ENCODE measurements around the gene PLCL1.

Gene PLCL1

GRCh38 chr2:197946562-197946961 is 142.2 kb downstream of the PLCL1 start:
- DNase-seq (ENCODE audit: low read depth), result peak; percentile 47
- H3K4me3 ChIP-seq (ENCODE audit: control insufficient read depth, low read depth, low read length), result no peak overlapping the region
- no peak for TF ChIP-seq CTCF (conservative IDR thresholded peaks at IDR 0.05; ENCODE audit: control insufficient read depth, insufficient read depth, low read depth, low read length)

DNA sequence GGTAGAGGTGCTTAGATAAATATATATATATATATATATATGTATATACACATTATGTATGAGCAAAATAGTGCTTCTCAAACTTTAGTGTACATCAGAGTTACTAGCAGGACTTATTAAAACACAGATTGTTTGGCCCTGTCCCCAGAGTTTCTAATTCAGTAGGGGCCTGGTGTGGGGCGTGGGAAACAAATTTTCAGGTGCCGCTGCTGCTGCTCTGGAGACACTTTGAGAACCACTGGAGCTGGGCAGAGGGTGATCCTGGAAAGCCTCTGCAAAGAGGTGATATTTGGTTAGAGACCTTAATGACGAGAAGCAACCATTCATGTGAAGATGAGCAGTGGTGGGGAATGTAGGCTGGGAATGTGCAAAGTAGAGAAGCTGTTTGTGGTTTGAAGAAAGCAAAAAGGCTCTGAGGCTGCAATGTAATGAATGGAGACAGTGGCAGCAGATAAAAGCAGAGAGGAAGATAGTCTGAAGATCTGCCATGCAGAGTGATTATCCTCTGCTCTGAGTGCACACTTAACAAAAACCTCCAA is 142.9 kb downstream of the PLCL1 start:
- no peak for TF ChIP-seq CTCF (conservative IDR thresholded peaks at IDR 0.05; ENCODE audit: control insufficient read depth, insufficient read depth, low read depth, low read length)
- no peak overlapping the region for H3K4me3 ChIP-seq (ENCODE audit: control insufficient read depth, low read depth, low read length)
- no peak for DNase-seq (ENCODE audit: low read depth)

DNA sequence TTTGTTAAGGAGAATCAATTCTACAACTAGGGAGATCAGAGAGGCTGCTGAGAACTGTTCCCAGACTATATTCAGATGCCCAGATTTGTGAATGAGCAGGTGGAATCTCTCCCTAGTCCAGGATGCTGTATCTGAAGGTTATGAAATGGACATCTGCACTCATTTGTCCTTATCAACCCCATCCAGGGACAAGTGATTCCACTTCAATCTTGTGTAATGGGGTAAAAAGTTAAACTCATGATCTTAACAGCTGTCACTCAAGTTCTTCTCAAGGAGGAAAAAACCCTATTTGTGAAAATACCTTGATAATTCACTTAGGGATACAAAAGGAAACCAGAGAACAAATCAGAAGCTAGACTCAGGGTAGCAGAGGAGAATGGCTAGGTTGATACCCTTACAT is 144.8 kb downstream of the PLCL1 start:
- DNase-seq (ENCODE audit: low read depth), result no peak
- no peak for TF ChIP-seq CTCF (conservative IDR thresholded peaks at IDR 0.05; ENCODE audit: control insufficient read depth, insufficient read depth, low read depth, low read length)
- no peak overlapping the region for H3K4me3 ChIP-seq (ENCODE audit: control insufficient read depth, low read depth, low read length)

DNA sequence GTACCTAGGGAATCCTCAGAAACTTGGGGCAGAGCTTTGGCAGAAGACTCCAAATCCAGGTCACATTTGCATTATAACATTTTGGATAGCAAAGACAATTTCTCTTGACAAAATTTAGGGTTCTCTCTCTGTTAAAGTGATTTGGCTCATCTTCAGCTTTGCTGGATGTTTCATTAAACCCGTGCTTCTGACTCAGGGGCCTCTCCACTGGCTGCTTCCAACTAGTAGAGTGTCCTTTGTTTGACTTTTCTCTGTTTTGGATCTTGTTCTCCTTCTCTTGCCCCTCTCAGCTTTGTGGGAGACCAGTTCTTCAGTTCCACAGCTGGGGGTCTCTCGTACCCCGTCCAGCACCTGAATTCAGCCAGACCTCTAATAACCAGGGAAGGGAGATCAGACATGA is 145.6 kb downstream of the PLCL1 start:
- no peak overlapping the region for H3K4me3 ChIP-seq (ENCODE audit: control insufficient read depth, low read depth, low read length)
- no peak for TF ChIP-seq CTCF (conservative IDR thresholded peaks at IDR 0.05; ENCODE audit: control insufficient read depth, insufficient read depth, low read depth, low read length)
- DNase-seq (ENCODE audit: low read depth), result peak; percentile 41

GRCh38 chr2:197950724-197951123 is 146.3 kb downstream of the PLCL1 start:
- DNase-seq (ENCODE audit: low read depth), result no peak
- no peak overlapping the region for H3K4me3 ChIP-seq (ENCODE audit: control insufficient read depth, low read depth, low read length)
- TF ChIP-seq CTCF (conservative IDR thresholded peaks at IDR 0.05; ENCODE audit: control insufficient read depth, insufficient read depth, low read depth, low read length), result no peak

DNA sequence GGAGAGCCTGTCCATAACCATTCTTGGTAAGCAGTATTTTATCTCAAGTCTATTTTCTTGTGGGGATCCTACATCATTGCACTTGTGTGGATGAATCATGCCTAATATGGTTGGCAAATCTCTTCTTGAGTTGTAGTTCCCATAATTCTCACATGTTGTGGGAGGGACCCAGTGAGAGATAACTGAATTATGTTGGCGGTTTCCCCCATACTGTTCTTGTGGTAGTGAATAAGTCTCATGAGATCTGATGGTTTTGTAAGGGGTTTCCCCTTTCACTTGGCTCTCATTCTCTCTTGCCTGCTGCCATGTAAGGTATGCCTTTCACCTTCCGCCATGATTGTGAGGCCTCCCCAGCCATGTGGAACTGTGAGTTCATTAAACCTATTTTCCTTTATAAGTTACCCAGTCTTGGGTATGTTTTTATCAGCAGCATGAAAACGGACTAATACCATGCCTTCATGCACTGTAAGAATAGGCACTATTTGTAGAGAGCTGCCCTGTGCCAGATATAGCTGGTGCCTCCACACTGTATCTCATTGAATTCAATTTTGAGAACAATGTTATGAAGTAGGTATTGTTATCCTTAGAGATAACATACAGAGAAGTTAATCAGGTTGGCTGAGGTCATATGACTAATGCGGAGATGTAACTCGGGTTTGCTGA is 148.3 kb downstream of the PLCL1 start:
- DNase-seq (ENCODE audit: low read depth), result peak; percentile 33
- TF ChIP-seq CTCF (conservative IDR thresholded peaks at IDR 0.05; ENCODE audit: control insufficient read depth, insufficient read depth, low read depth, low read length), result no peak

More for the DNA sequence above, 148.3 kb downstream of the PLCL1 start:
- H3K4me3 ChIP-seq (ENCODE audit: control insufficient read depth, low read depth, low read length), result no peak overlapping the region

All from fibroblast of mammary gland (primary cell).